Measurements from ENCODE around the gene STAT2. TPM values are rescaled to one million over a fixed set of nuclear protein-coding genes. Genes with fewer than 3 reads are reported as not detected.

STAT2 gene
- total and polyA plus RNA-seq, 2 of the 13 experiments (the other 11 are each of a cell fraction or from before 2014, with no cell fraction given), result 43.5 to 84.6 TPM

GRCh38 chr12:56326533-56326932, 33.4 kb downstream of the STAT2 start:
- DNase-seq (ENCODE audit: low spot score) (no peak), ATAC-seq (no peak), FAIRE-seq (no peak)
- H3K9ac ChIP-seq (ENCODE audit: insufficient read depth, low read depth, low read length), result no peak overlapping the region
- no peaks in the 10 kb centered on the region for H3K27me3 ChIP-seq (ENCODE audit: control insufficient read depth in 1 of 2, insufficient read depth in 2 of 2, low read length in 2 of 2)
- H3K36me3 ChIP-seq (replicated peaks in 1 of 2; ENCODE audit: control insufficient read depth in 1 of 2, insufficient read depth in 2 of 2, low read length in 2 of 2), result peaks cover 22 to 58% of the 10 kb centered on the region in 2 experiments; a peak in 4 of 5 replicates
- ChIA-PET CTCF (ENCODE audit: low intra/inter-chr PET ratio, low total read pairs) (no interaction called here), POLR2A (no interaction called here)
- no peak overlapping the region for H2AFZ ChIP-seq (ENCODE audit: low read length)
- H4K20me1 ChIP-seq (ENCODE audit: insufficient read depth, low read length), result no peaks in the 10 kb centered on the region
- intact Hi-C loops (cut with micrococcal nuclease; ENCODE audit: unreplicated experiment), result no loop called here
- WGBS (ENCODE audit: low lambda C conversion rate), result 94% methylated on average over 6 of the region's 6 CpGs
- H3K79me2 ChIP-seq (ENCODE audit: insufficient read depth, low read length), result no peaks in the 10 kb centered on the region
- no peak overlapping the region for H3K4me2 ChIP-seq (ENCODE audit: low read depth, low read length)
- no peaks in the 10 kb centered on the region for H3K9me3 ChIP-seq (ENCODE audit: low read length)
- BruUV-seq (replicated peaks), result no TSS peak
- in situ Hi-C loops (cut with HindIII; ENCODE audit: extremely low pct_ligation_motif_present, low pct_unique_long_range_greater_than_20kb), result no loop called here
- no peak overlapping the region for H3K27ac ChIP-seq (ENCODE audit: extremely low read length, insufficient read depth, low read length)
- peaks cover 19% of the 10 kb centered on the region for H3K4me1 ChIP-seq (ENCODE audit: insufficient read depth, low read length)
- no peak overlapping the region for H3K4me3 ChIP-seq (replicated peaks in 1 of 3; ENCODE audit: insufficient read depth in 1 of 3, low read depth in 2 of 3, low read length in 3 of 3)
- no peak for TF ChIP-seq HNRNPH1 (optimal IDR thresholded peaks at IDR 0.05; ENCODE audit: low read depth, low read length)
- no peak for TF ChIP-seq TCF12 (IDR thresholded peaks at IDR 0.05)
- TF ChIP-seq TCF12 (CRISPR knock-in tag; IDR thresholded peaks at IDR 0.05), result no peak
- TF ChIP-seq ATAD3A (CRISPR knock-in tag; IDR thresholded peaks at IDR 0.05), result no peak
- TF ChIP-seq AKNA (CRISPR knock-in tag; IDR thresholded peaks at IDR 0.05; ENCODE audit: borderline replicate concordance), result no peak
- TF ChIP-seq AGO1 (IDR thresholded peaks at IDR 0.05; ENCODE audit: low read depth, low read length, poor library complexity, severe bottlenecking), result no peak
- TF ChIP-seq MATR3 (CRISPR knock-in tag; IDR thresholded peaks at IDR 0.05), result no peak
- TF ChIP-seq ZNF407 (CRISPR knock-in tag; IDR thresholded peaks at IDR 0.05; ENCODE audit: not compliant biosample characterization), result no peak
- no peak for TF ChIP-seq SRSF1 (optimal IDR thresholded peaks at IDR 0.05; ENCODE audit: low read depth, low read length)
- no peak for TF ChIP-seq MTA1 (CRISPR knock-in tag; IDR thresholded peaks at IDR 0.05; ENCODE audit: borderline replicate concordance)
- no peak for TF ChIP-seq ZSCAN25 (CRISPR knock-in tag; IDR thresholded peaks at IDR 0.05)
- no peak for TF ChIP-seq ZNF879 (CRISPR knock-in tag; IDR thresholded peaks at IDR 0.05)
- TF ChIP-seq GPN1 (CRISPR knock-in tag; IDR thresholded peaks at IDR 0.05; ENCODE audit: borderline replicate concordance), result no peak
